WERI-Rb-1 (cell line): Measurements from ENCODE around the gene TAF6L.

Experiments
- DNase-seq: peaks from one replicate; pipeline ENCODE4 v3.0.0-alpha.2; 2020
- H3K27ac ChIP-seq: fragments of 250-450 bp; sonication (Bioruptor Pico); 2 replicates; pipeline ENCODE4 v1.5.1; 2020; ENCODE audit warnings: mild to moderate bottlenecking, moderate library complexity
- H3K27me3 ChIP-seq: fragments of 250-450 bp; sonication (Bioruptor Pico); 2 replicates; pipeline ENCODE4 v1.5.1; 2021; ENCODE audit warnings: mild to moderate bottlenecking, low read depth, moderate library complexity; ENCODE audit not compliant: insufficient read depth, severe bottlenecking
- H3K36me3 ChIP-seq: fragments of 250-450 bp; sonication (Bioruptor Pico); 2 replicates; pipeline ENCODE4 v1.5.1; 2020; ENCODE audit warnings: mild to moderate bottlenecking, moderate library complexity
- H3K4me3 ChIP-seq: 2 replicates; pipeline ENCODE4 v1.5.1; 2011; ENCODE audit warnings: low read depth, mild to moderate bottlenecking, control low read depth, low read length
- H3K9me3 ChIP-seq: fragments of 250-450 bp; sonication (Bioruptor Pico); 2 replicates; pipeline ENCODE4 v1.5.1; 2021; ENCODE audit warnings: mild to moderate bottlenecking, moderate library complexity; ENCODE audit not compliant: severe bottlenecking
- TF ChIP-seq, protein P1 (sequence below): IDR thresholded peaks from 2 replicates; pipeline ENCODE4 v1.5.1; 2011; ENCODE audit warnings: low read depth, mild to moderate bottlenecking, control low read depth, inconsistent platforms, low read length

The TAF6L gene, protein sequence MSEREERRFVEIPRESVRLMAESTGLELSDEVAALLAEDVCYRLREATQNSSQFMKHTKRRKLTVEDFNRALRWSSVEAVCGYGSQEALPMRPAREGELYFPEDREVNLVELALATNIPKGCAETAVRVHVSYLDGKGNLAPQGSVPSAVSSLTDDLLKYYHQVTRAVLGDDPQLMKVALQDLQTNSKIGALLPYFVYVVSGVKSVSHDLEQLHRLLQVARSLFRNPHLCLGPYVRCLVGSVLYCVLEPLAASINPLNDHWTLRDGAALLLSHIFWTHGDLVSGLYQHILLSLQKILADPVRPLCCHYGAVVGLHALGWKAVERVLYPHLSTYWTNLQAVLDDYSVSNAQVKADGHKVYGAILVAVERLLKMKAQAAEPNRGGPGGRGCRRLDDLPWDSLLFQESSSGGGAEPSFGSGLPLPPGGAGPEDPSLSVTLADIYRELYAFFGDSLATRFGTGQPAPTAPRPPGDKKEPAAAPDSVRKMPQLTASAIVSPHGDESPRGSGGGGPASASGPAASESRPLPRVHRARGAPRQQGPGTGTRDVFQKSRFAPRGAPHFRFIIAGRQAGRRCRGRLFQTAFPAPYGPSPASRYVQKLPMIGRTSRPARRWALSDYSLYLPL

DNA sequence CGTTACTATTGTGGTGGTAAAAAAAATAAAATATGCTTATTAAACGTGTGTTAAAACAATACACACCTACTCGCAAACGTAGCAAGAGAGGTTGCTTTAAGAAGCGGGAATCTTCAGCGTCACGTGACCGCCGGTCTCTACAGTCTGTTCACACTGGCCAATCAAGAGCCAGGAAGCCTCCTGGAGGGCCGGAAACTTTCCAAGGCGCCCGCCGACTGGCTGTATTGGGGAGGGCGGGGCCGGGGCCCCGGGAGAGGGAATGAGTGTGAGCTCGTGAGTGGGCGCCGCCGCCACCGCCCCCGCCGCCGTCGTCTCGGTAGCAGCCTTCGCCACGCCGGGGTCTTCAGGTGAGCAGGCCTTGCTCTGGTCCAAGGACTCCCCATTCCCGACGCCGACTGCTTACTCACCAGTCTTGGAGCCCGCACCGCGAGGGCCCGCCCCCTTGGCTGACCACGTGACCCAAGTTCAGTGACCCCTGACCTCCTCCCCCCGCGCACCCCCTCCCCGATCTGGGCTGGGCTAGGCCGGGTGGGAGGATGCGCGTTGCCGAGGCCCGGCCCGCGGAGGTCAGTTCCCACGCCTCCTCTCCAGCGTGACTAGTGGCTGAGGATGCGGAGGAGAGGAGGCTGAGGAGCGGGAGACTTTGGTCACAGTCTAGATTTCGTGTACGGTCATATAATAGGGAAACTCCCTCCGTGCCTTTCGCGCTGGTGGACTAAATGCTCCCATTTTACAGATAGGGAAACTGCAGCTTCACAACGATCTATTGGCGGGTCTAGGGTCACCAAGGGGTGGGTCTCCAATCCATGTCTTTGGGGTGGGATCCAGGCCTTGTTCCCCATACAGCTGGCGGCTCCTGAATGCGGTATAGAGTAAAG, at the start of gene TAF6L:
Gene TAF6L (plus strand): TSS at position 253 of the 878 bp plus-strand sequence. CDS start 4,388 bp downstream, outside the sequence.
- H3K27me3 ChIP-seq: no peaks in the 10 kb centered on the region
- peak within 1 kb of the TSS; percentile 70 for H3K4me3 ChIP-seq
- H3K9me3 ChIP-seq: no peaks in the 10 kb centered on the region
- TF ChIP-seq, protein P1, sequence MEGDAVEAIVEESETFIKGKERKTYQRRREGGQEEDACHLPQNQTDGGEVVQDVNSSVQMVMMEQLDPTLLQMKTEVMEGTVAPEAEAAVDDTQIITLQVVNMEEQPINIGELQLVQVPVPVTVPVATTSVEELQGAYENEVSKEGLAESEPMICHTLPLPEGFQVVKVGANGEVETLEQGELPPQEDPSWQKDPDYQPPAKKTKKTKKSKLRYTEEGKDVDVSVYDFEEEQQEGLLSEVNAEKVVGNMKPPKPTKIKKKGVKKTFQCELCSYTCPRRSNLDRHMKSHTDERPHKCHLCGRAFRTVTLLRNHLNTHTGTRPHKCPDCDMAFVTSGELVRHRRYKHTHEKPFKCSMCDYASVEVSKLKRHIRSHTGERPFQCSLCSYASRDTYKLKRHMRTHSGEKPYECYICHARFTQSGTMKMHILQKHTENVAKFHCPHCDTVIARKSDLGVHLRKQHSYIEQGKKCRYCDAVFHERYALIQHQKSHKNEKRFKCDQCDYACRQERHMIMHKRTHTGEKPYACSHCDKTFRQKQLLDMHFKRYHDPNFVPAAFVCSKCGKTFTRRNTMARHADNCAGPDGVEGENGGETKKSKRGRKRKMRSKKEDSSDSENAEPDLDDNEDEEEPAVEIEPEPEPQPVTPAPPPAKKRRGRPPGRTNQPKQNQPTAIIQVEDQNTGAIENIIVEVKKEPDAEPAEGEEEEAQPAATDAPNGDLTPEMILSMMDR: no peak
- peaks cover 34% of the 10 kb centered on the region for H3K36me3 ChIP-seq
- H3K27ac ChIP-seq: peak within 1 kb of the TSS; percentile 92
- peak; percentile 97 for DNase-seq

DNA sequence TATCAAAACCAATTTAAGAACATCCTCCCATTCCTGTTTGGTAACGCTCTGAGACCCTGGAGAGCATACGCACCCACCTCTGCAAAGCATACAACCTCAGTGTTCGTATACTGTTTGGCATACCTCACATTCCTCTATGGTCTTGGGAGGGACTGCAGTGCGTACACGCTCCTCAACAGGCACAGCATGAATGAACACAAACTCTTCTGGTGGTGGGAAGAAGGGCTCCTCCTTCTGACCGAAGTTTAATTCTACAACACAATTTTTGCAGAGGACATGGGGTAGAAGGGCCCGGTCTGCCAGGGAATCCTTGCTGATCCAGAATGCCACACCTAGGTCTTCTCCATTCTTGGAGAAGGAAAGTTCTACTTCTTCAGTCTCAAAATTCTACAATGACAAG, 49.2 kb upstream of the TAF6L start:
- Histone ChIP-seq H3K4me3 (no peak overlapping the region), H3K27me3 (no peaks in the 10 kb centered on the region), H3K9me3 (no peaks in the 10 kb centered on the region), H3K36me3 (peaks cover 95% of the 10 kb centered on the region), H3K27ac (no peak overlapping the region)
- TF ChIP-seq, protein P1: no peak
- DNase-seq: no peak

DNA sequence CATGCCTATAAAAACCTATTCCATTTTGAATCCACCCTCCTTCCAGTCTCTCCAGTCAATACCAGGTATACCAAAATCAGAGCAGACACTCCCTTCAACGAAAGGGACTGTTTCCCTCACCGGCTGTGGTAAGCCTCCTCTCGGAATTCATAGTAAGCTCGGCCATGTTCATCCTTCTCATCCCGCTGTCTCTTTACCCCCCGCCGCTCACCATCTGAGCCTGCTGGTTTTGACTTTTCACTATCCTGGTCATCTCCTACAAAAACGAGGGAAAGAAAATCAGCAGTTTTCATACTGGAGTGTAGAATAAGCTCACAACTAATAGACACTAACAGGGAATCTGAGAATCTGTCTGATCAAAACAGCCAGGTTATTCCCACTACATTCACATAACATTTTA, 47.0 kb upstream of the TAF6L start:
- TF ChIP-seq, protein P1: no peak
- Histone ChIP-seq H3K27ac (no peak overlapping the region; the same call in 1 of the 2 replicates), H3K9me3 (no peaks in the 10 kb centered on the region), H3K4me3 (no peak overlapping the region; the same call in 1 of the 2 replicates), H3K27me3 (no peaks in the 10 kb centered on the region), H3K36me3 (peaks cover 75% of the 10 kb centered on the region)
- no peak for DNase-seq

DNA sequence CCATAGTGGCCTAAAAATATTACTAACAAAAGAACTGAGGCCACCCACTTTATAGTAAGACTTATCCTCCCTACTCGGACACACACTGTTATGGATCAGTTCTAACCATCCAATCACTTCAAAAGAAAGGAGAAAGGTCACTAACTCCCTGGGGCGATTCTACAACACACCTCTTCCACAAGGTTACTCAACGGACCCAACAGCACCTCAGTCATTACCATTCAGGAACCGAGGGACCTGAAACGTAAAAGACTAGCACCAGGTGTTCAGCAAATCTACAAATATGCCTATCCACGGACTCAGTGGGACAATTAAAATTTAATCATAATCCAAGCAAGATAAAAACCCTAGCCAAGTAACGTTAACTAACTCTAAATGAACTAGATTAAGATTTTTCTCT, 45.5 kb upstream of the TAF6L start:
- Histone ChIP-seq H3K9me3 (no peaks in the 10 kb centered on the region), H3K4me3 (peak overlapping the region; percentile 92), H3K27me3 (no peaks in the 10 kb centered on the region), H3K36me3 (peaks cover 69% of the 10 kb centered on the region), H3K27ac (peak overlapping the region; percentile 99)
- DNase-seq: no peak
- TF ChIP-seq, protein P1: no peak

DNA sequence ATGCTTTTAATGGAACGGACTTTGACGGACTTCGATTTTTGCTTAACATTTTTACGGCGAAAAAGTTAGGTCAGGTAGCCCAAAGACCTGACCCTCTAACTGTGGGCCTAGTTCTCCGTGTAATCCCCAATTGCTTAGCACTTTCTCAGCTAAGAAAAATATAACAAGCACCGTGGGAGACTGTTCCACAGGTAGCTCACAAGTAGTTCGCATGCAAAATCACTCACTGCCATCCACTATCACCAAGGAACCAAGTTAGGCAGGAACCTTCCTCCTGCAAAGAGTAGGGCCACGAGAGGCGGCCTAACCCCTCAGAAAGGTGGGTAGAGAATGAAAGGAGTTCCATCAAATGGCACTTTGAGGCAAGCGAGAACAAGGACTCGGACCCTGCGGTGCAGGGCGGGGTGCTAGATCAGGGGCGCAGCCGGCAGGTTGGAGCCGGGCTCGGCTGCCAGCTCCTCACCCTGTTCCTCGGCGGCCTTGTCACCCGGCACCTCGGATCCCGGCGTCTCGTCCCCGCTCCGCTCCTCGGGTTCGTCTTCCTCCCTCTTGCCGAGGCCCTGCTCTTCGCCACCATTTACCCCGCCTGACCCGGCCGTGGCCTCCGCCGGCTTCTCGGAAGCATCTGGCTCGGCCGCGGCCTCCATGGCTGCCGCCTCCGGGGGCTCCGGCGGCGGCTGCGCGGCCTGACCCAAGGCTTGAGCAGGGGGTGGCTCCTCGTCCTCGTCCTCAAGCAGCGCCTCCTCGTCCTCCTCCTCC, 44.9 kb upstream of the TAF6L start:
- TF ChIP-seq, protein P1: no peak
- Histone ChIP-seq H3K27me3 (no peaks in the 10 kb centered on the region), H3K4me3 (peak overlapping the region; percentile 92), H3K27ac (peak overlapping the region; percentile 99), H3K36me3 (peaks cover 68% of the 10 kb centered on the region), H3K9me3 (no peaks in the 10 kb centered on the region)
- DNase-seq: no peak
